ENCODE results near the gene NRP1.

NRP1 gene

GRCh38 chr10:33298893-33299292, 35.6 kb downstream of the NRP1 start:
- no peaks in the 10 kb centered on the region for H3K27me3 ChIP-seq (ENCODE audit: control insufficient read depth, low read length)
- H4K20me1 ChIP-seq (ENCODE audit: control insufficient read depth, insufficient read depth, low read depth, low read length) = no peaks in the 10 kb centered on the region
- no peaks in the 10 kb centered on the region for H3K79me2 ChIP-seq (ENCODE audit: control insufficient read depth, low read length)
- no peaks in the 10 kb centered on the region for H3K4me1 ChIP-seq (ENCODE audit: control insufficient read depth, low read length)
- H3K9me3 ChIP-seq (ENCODE audit: control insufficient read depth, insufficient read depth, low read length) = no peaks in the 10 kb centered on the region
- no peak overlapping the region for H3K4me2 ChIP-seq (ENCODE audit: low read length)
- H3K4me3 ChIP-seq (ENCODE audit: low read length) = no peak overlapping the region
- H3K36me3 ChIP-seq (ENCODE audit: control insufficient read depth, low read length) = no peaks in the 10 kb centered on the region
- no peak overlapping the region for H3K27ac ChIP-seq (ENCODE audit: low read depth, low read length)
- no peaks in the 10 kb centered on the region for H3K9me2 ChIP-seq (replicated peaks; ENCODE audit: control insufficient read depth, low read length)
- H3F3A ChIP-seq (ENCODE audit: control insufficient read depth, insufficient read depth) = no peaks in the 10 kb centered on the region
- no peak for TF ChIP-seq CTCF (IDR thresholded peaks at IDR 0.05; ENCODE audit: low read depth, low read length, poor library complexity, severe bottlenecking)
- TF ChIP-seq EZH2phosphoT487 (IDR thresholded peaks at IDR 0.05; ENCODE audit: borderline replicate concordance, low read length) = no peak

DNA sequence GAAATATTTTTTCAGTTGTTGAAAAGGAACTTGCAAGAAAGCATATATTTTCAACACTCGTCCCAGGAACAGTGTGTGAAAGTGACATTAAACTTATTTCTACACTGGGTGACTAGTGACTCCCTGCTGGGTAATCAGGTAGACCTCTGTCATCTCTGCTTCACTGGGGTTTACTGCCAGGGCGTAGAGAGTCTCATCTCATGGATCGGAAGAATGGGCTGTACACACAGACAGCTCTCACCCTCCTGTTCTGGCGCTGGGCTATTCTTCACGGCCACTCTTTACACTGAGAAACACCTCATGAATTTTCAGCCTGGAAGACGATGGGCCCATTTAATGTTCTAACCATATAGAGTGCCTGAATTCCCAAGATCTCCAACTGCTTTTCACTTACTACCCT, 36.4 kb downstream of the NRP1 start:
- TF ChIP-seq CTCF (IDR thresholded peaks at IDR 0.05; ENCODE audit: low read depth, low read length, poor library complexity, severe bottlenecking) (no peak), EZH2phosphoT487 (IDR thresholded peaks at IDR 0.05; ENCODE audit: borderline replicate concordance, low read length) (no peak)
- H3K4me2 ChIP-seq (ENCODE audit: low read length) = no peak overlapping the region
- H4K20me1 ChIP-seq (ENCODE audit: control insufficient read depth, insufficient read depth, low read depth, low read length) = no peaks in the 10 kb centered on the region
- H3K36me3 ChIP-seq (ENCODE audit: control insufficient read depth, low read length) = no peaks in the 10 kb centered on the region
- H3K27ac ChIP-seq (ENCODE audit: low read depth, low read length) = no peak overlapping the region
- H3K4me3 ChIP-seq (ENCODE audit: low read length) = no peak overlapping the region
- no peaks in the 10 kb centered on the region for H3K4me1 ChIP-seq (ENCODE audit: control insufficient read depth, low read length)
- H3K9me2 ChIP-seq (replicated peaks; ENCODE audit: control insufficient read depth, low read length) = no peaks in the 10 kb centered on the region
- no peaks in the 10 kb centered on the region for H3K27me3 ChIP-seq (ENCODE audit: control insufficient read depth, low read length)
- no peaks in the 10 kb centered on the region for H3K79me2 ChIP-seq (ENCODE audit: control insufficient read depth, low read length)
- H3K9me3 ChIP-seq (ENCODE audit: control insufficient read depth, insufficient read depth, low read length) = no peaks in the 10 kb centered on the region
- H3F3A ChIP-seq (ENCODE audit: control insufficient read depth, insufficient read depth) = no peaks in the 10 kb centered on the region

DNA sequence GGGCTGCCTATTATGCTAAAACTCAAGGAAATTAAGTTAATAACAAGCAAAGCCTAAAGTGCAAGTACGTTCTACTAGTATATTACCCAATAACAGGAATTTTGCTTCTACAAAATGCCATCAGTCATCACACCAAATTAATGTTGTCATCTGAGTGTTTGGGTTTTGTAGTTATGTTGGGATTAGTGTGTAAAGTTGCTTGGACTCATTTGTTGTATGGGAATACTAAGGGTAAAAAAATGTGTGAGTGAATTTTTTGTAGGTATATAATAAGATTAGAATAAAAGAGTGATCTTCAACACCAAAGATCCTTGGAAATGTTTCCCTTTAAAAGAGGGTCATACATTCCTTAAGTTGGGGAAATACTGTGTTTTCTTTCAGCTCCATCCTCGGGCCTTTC, 38.6 kb downstream of the NRP1 start:
- H4K20me1 ChIP-seq (ENCODE audit: control insufficient read depth, insufficient read depth, low read depth, low read length) = no peaks in the 10 kb centered on the region
- no peaks in the 10 kb centered on the region for H3K27me3 ChIP-seq (ENCODE audit: control insufficient read depth, low read length)
- H3K9me3 ChIP-seq (ENCODE audit: control insufficient read depth, insufficient read depth, low read length) = no peaks in the 10 kb centered on the region
- no peaks in the 10 kb centered on the region for H3F3A ChIP-seq (ENCODE audit: control insufficient read depth, insufficient read depth)
- H3K27ac ChIP-seq (ENCODE audit: low read depth, low read length) = no peak overlapping the region
- no peaks in the 10 kb centered on the region for H3K4me1 ChIP-seq (ENCODE audit: control insufficient read depth, low read length)
- H3K4me2 ChIP-seq (ENCODE audit: low read length) = no peak overlapping the region
- no peaks in the 10 kb centered on the region for H3K9me2 ChIP-seq (replicated peaks; ENCODE audit: control insufficient read depth, low read length)
- no peak overlapping the region for H3K4me3 ChIP-seq (ENCODE audit: low read length)
- TF ChIP-seq CTCF (IDR thresholded peaks at IDR 0.05; ENCODE audit: low read depth, low read length, poor library complexity, severe bottlenecking) (no peak), EZH2phosphoT487 (IDR thresholded peaks at IDR 0.05; ENCODE audit: borderline replicate concordance, low read length) (no peak)
- no peaks in the 10 kb centered on the region for H3K36me3 ChIP-seq (ENCODE audit: control insufficient read depth, low read length)
- H3K79me2 ChIP-seq (ENCODE audit: control insufficient read depth, low read length) = no peaks in the 10 kb centered on the region
